Measurements from ENCODE around the gene MYO3A. TPM values are rescaled to one million over a fixed set of nuclear protein-coding genes. Genes with fewer than 3 reads are reported as not detected.
"Not testable (repeated sequence)": the region's sequence is repeated elsewhere in the genome, so short reads cannot be mapped to it uniquely, and the experiment has no call there.

MYO3A gene
- polyA plus RNA-seq, 3 donors = 0.03 to 0.53 TPM; not detected in 1

DNA sequence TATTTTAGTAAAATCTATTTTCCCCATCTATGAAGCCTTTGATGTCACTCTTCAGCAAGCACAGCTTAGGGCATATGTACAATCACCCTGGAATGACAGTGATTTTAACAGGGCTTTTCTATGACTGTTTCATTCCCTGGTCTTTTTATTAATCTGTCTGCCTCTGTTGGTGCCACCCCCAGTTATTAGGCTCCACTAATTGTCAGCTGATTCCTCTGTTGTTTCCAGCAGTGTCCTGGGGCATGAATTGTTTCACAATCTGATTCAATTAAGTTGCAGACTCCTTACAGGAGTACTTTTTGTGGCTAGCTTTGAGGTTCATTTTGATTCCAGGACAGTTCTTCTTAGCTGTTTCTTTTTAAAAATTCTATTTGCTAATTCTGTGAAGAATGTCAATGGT lies 38.6 kb downstream of the MYO3A start:
- no peak overlapping the region for H3K27ac ChIP-seq (ENCODE audit: low read depth, low read length)

GRCh38 chr10:25974897-25975459 lies 40.9 kb downstream of the MYO3A start:
- H3K27ac ChIP-seq (ENCODE audit: low read depth, low read length) = no peak overlapping the region
- 85 to 86% (median 86%) methylated on average over 3 of the region's 3 CpGs for WGBS, 3 donors

GRCh38 chr10:25978771-25979170 lies 44.7 kb downstream of the MYO3A start:
- H3K27ac ChIP-seq (ENCODE audit: low read depth, low read length) = no peak overlapping the region
- WGBS, 3 donors = 71 to 85% (median 72%) methylated on average over 1 of the region's 1 CpG

- WGBS, 3 donors = 58 to 89% (median 76%) methylated on average over 3 of the region's 3 CpGs
These were observed 48.1 kb downstream of the MYO3A start for GRCh38 chr10:25982107-25982506.

GRCh38 chr10:25988583-25988982 lies 54.6 kb downstream of the MYO3A start:
- 57 to 80% (median 61%) methylated on average over 2 of the region's 2 CpGs for WGBS, 3 donors
- no peak overlapping the region for H3K27ac ChIP-seq (ENCODE audit: low read depth, low read length)

More at GRCh38 chr10:25982107-25982506, 48.1 kb downstream of the MYO3A start:
- H3K27ac ChIP-seq (ENCODE audit: low read depth, low read length) = no peak overlapping the region

GRCh38 chr10:25989951-25990350 lies 55.9 kb downstream of the MYO3A start:
- no peak overlapping the region for H3K27ac ChIP-seq (ENCODE audit: low read depth, low read length)
- 44 to 84% (median 80%) methylated on average over 3 of the region's 3 CpGs for WGBS, 3 donors

DNA sequence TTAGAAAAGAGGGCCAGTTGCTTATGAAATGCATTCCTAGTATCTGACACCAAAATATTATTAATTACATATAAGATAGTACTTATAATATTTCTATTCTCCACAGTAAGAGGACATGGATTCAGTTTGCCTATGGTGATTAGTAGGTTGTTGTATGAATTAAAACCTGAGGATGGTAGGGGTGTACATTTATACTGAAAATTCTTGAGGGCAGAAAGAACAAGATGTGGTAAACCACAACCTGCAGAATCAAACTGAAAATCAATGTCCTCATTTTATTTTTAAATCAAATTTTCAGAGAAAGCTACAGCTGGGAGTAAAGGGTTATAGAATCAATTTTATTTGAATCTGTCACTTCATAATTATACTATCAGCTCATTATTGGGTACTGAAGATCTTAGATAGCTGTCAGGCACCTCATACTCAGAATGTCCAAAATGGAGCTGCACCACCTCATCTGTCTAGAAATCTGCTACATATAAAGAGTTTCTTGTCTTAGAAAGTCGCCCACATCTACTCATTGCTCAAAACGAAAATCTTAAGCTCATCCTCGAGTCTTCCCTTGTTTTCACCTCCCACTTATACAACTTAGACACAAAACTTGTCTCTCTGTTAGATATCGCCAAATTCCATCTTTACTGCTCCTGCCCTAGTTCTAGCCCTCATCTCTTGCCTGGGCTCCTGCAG lies 65.4 kb downstream of the MYO3A start:
- 68 to 79% (median 73%) methylated on average over 4 of the region's 4 CpGs for WGBS, 3 donors
- H3K27ac ChIP-seq (ENCODE audit: low read depth, low read length) = no peak overlapping the region

GRCh38 chr10:26000971-26001370 lies 66.9 kb downstream of the MYO3A start:
- WGBS, 3 donors = 74 to 86% (median 86%) methylated on average over 5 of the region's 5 CpGs

GRCh38 chr10:26002466-26002865 lies 68.4 kb downstream of the MYO3A start:
- WGBS, 3 donors = 86 to 92% (median 92%) methylated on average over 7 of the region's 7 CpGs

More at GRCh38 chr10:26000971-26001370, 66.9 kb downstream of the MYO3A start:
- H3K27ac ChIP-seq (ENCODE audit: low read depth, low read length) = no peak overlapping the region

GRCh38 chr10:26015092-26015491 lies 81.1 kb downstream of the MYO3A start:
- no peak overlapping the region for H3K27ac ChIP-seq (ENCODE audit: low read depth, low read length)
- 42 to 65% (median 44%) methylated on average over 1 of the region's 1 CpG for WGBS, 3 donors

More at GRCh38 chr10:26002466-26002865, 68.4 kb downstream of the MYO3A start:
- not testable (repeated sequence) for H3K27ac ChIP-seq (ENCODE audit: low read depth, low read length)

DNA sequence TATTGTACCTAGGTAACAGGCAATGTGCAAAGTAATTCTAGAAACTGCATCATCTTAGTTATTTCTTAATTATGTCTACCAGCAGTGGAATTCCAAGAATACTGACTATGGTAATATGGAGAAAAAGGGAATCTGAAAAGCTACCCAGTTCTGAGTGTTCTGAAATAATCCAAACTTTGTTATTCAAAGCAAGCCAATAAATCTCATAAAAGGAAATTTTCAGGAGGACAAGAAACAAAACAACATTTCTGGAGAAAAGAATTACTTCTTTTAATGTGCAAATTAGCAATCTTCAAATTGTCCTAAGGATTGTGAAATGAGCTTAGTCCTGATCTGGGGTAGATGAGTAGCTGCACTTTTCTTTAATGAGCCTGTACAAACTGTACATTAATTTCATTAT lies 88.8 kb downstream of the MYO3A start:
- no peak overlapping the region for H3K27ac ChIP-seq (ENCODE audit: low read depth, low read length)

- 69 to 83% (median 80%) methylated on average over 2 of the region's 2 CpGs for WGBS, 3 donors
- H3K27ac ChIP-seq (ENCODE audit: low read depth, low read length) = no peak overlapping the region
These were observed 90.3 kb downstream of the MYO3A start for GRCh38 chr10:26024303-26024702.

DNA sequence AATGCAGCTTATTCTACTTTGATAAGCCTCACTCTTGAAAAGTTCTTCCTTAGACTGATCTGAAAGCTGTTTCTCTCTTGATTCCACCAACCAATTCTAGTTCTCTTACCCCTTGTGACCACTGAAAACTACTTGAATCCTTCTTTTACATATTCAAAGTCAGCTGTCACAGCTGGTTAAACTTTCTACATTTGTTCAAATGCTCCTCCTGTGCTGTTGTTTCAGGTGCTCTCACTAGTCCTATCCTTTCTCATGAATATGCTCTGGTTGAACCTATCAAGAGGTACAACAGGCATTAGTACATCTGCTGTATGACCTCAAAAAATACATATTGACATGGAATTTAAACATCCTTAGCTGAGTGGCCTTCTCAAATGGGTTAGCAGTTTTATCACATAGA lies 91.5 kb downstream of the MYO3A start:
- H3K27ac ChIP-seq (ENCODE audit: low read depth, low read length) = no peak overlapping the region

DNA sequence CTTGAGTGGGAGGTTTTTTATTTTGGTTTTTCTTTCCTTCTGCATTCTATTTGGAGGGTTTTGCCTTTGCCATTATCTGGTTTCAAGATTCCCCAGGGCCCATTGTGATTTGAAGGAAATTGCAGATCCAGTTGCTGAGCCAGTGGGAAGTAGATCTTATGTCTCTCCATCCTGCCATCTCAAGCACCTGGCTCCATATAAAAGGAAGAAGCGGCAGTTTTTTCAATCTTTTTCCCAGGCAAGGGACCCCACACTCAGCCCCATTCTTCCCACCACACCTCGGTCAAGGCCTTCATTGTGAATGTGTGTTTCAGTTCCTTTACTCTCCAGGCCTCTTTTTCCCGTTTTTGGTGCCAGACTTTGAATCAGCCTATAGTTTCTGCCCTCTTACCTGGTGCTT lies 95.8 kb downstream of the MYO3A start:
- no peak overlapping the region for H3K27ac ChIP-seq (ENCODE audit: low read depth, low read length)
- WGBS, 3 donors = 68 to 74% (median 70%) methylated on average over 3 of the region's 3 CpGs

- H3K27ac ChIP-seq (ENCODE audit: low read depth, low read length) = no peak overlapping the region
- WGBS, 3 donors = 84 to 85% (median 84%) methylated on average over 3 of the region's 3 CpGs
These were observed 97.3 kb downstream of the MYO3A start for GRCh38 chr10:26031300-26031699.

- 74 to 85% (median 84%) methylated on average over 2 of the region's 2 CpGs for WGBS, 3 donors
- H3K27ac ChIP-seq (ENCODE audit: low read depth, low read length) = no peak overlapping the region
These were observed 109.4 kb downstream of the MYO3A start for GRCh38 chr10:26043469-26043868.

DNA sequence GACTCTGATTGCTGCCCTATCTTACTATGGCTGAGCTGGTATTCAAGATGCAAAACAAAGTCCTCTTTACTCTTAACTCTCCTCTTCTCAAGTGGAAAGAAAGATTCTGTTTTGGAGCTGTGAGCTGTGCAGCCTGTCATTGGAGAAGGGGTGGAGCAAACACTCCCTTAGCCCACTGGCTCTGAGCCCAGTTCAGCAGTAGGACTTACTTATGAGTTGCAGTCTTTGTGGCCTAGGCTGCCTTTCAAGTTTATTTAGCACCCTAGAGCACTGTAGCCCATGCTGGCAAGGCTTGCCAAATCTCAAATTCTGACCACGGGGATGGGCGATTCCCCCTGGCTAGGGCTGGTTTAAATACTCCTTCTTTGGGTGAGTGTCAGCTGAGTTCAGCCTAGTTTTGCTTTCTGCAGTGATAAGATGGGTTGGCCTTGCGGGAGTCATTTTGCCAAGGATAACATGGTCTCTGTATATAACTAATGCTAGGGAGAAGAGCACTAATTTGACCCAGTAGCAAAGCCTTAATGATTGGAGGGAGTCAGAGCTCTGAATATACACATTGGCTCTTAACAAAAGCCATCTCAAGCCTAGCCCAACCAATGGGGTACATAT lies 110.2 kb downstream of the MYO3A start:
- no peak overlapping the region for H3K27ac ChIP-seq (ENCODE audit: low read depth, low read length)
- WGBS, 3 donors = 58 to 67% (median 61%) methylated on average over 3 of the region's 3 CpGs

- WGBS, 3 donors = 53 to 80% (median 75%) methylated on average over 7 of the region's 7 CpGs
- no peak overlapping the region for H3K27ac ChIP-seq (ENCODE audit: low read depth, low read length)
These were observed 112.2 kb downstream of the MYO3A start for GRCh38 chr10:26046073-26046700.

DNA sequence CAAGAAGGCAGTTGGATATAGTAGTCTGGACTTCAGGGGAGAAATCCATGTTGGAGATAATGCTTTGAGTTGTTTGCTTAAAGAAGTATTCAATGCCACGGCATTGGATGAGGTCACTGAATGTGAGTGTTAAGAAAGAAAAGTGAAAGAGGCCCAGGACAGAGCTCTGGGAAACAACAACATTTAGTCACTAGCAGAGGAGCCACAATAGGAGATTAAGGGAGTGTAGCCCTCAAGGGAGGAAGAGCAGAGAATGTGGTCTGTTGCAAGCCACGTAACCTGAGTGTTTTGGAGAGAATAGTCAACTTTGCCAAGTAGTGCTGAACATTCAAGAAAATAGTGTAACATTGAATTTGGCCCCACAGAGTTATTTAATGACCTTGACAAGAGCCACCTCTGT lies 114.7 kb downstream of the MYO3A start:
- H3K27ac ChIP-seq (ENCODE audit: low read depth, low read length) = no peak overlapping the region
- whole genome bisulfite sequencing, 3 donors = 36 to 74% (median 63%) methylated on average over 2 of the region's 2 CpGs

All from adipose tissue (tissue), 3 donors.